A673 (cell line): ENCODE measurements around the gene CAPN8.

ENCODE experiments used
- EZH2 ChIP-seq: fragments of 200-600 bp; sonication (generic); IDR thresholded peaks from 2 replicates; pipeline ENCODE4 v1.6.1; 2017; ENCODE audit warnings: borderline replicate concordance, low read depth, mild to moderate bottlenecking, mixed read lengths, antibody characterized with exemption, low read length; ENCODE audit not compliant: poor library complexity, severe bottlenecking
- TF ChIP-seq, protein P1 (sequence below): fragments of 300-800, 200-600 bp; sonication (generic); conservative IDR thresholded peaks from 2 replicates; pipeline ENCODE4 v1.5.1; 2017; ENCODE audit warnings: low read depth, mild to moderate bottlenecking, antibody characterized with exemption, low read length, moderate library complexity, mixed read lengths

DNA sequence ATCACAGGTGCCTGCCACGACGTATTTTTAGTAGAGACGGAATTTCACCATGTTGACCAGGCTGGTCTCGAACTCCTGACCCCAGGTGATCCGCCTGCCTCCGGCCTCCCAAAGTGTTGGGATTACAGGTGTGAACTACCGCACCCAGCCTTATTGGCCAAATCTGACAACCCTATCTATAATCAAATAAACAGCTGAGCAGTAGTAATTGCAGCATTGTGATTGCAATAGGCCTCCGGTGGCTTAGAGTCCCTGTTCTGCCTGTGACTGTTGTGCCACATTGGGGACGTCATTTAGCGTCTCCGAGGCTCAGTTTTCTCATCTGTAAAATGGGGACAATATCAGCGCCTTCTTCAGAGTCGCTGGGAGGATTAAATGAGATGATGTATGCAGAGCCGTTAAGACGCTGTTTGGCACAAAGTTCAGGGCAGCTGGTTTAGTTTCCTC lies 46.3 kb upstream of the CAPN8 start:
- TF ChIP-seq, protein P1, sequence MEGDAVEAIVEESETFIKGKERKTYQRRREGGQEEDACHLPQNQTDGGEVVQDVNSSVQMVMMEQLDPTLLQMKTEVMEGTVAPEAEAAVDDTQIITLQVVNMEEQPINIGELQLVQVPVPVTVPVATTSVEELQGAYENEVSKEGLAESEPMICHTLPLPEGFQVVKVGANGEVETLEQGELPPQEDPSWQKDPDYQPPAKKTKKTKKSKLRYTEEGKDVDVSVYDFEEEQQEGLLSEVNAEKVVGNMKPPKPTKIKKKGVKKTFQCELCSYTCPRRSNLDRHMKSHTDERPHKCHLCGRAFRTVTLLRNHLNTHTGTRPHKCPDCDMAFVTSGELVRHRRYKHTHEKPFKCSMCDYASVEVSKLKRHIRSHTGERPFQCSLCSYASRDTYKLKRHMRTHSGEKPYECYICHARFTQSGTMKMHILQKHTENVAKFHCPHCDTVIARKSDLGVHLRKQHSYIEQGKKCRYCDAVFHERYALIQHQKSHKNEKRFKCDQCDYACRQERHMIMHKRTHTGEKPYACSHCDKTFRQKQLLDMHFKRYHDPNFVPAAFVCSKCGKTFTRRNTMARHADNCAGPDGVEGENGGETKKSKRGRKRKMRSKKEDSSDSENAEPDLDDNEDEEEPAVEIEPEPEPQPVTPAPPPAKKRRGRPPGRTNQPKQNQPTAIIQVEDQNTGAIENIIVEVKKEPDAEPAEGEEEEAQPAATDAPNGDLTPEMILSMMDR: no peak
- TF ChIP-seq EZH2: no peak
